SKM-1 treated with dmso at 0.1 percent for 144 hours (cell line): Measurements from ENCODE around the gene FRMD6.

ENCODE experiments used
- DNase-seq: peaks from one replicate; lab custom pipeline; 2025; ENCODE audit not compliant: unreplicated experiment; lab: John Stamatoyannopoulos, UW

FRMD6 gene

GRCh38 chr14:51663783-51664326, 12.1 kb downstream of the FRMD6 start:
- no peak for DNase-seq

- no peak for DNase-seq
These were observed 14.4 kb downstream of the FRMD6 start for GRCh38 chr14:51666070-51666469.

GRCh38 chr14:51666826-51667225, 15.1 kb downstream of the FRMD6 start:
- DNase-seq: no peak

- no peak for DNase-seq
These were observed 17.2 kb downstream of the FRMD6 start for GRCh38 chr14:51668870-51669269.

GRCh38 chr14:51674294-51675002, 22.7 kb downstream of the FRMD6 start:
- no peak for DNase-seq

GRCh38 chr14:51676549-51676948, 24.8 kb downstream of the FRMD6 start:
- no peak for DNase-seq

- no peak for DNase-seq
These were observed 25.6 kb downstream of the FRMD6 start for GRCh38 chr14:51677266-51677665.

- no peak for DNase-seq
These were observed 26.0 kb downstream of the FRMD6 start for GRCh38 chr14:51677738-51678137.

- DNase-seq: no peak
These were observed 28.3 kb downstream of the FRMD6 start for GRCh38 chr14:51680031-51680430.

- DNase-seq: no peak
These were observed 29.7 kb downstream of the FRMD6 start for GRCh38 chr14:51681411-51681810.

- DNase-seq: no peak
These were observed 30.7 kb downstream of the FRMD6 start for GRCh38 chr14:51682411-51682810.

- no peak for DNase-seq
These were observed 33.0 kb downstream of the FRMD6 start for GRCh38 chr14:51684760-51685159.

- DNase-seq: no peak
These were observed 39.5 kb downstream of the FRMD6 start for GRCh38 chr14:51691176-51691575.

- no peak for DNase-seq
These were observed 40.9 kb downstream of the FRMD6 start for GRCh38 chr14:51692646-51693045.

- DNase-seq: no peak
These were observed 46.1 kb downstream of the FRMD6 start for GRCh38 chr14:51697848-51698247.

- DNase-seq: no peak
These were observed 50.2 kb downstream of the FRMD6 start for GRCh38 chr14:51701951-51702350.

- DNase-seq: no peak
These were observed 52.1 kb downstream of the FRMD6 start for GRCh38 chr14:51703787-51704186.

- DNase-seq: no peak
These were observed 52.8 kb downstream of the FRMD6 start for GRCh38 chr14:51704545-51704944.

GRCh38 chr14:51707327-51707726, 55.6 kb downstream of the FRMD6 start:
- DNase-seq: no peak

GRCh38 chr14:51711505-51711904, 59.8 kb downstream of the FRMD6 start:
- DNase-seq: no peak

- no peak for DNase-seq
These were observed 63.5 kb downstream of the FRMD6 start for GRCh38 chr14:51715250-51715649.

- no peak for DNase-seq
These were observed 64.0 kb downstream of the FRMD6 start for GRCh38 chr14:51715742-51716141.

- DNase-seq: no peak
These were observed 64.9 kb downstream of the FRMD6 start for GRCh38 chr14:51716610-51717009.
